Measurements from ENCODE around the gene XAF1. TPM values are rescaled to one million over a fixed set of nuclear protein-coding genes. Genes with fewer than 3 reads are reported as not detected.

Gene XAF1
- total RNA-seq, 4 donors from 2014 or later: 25.2 to 50.3 (median 45.6) TPM

DNA sequence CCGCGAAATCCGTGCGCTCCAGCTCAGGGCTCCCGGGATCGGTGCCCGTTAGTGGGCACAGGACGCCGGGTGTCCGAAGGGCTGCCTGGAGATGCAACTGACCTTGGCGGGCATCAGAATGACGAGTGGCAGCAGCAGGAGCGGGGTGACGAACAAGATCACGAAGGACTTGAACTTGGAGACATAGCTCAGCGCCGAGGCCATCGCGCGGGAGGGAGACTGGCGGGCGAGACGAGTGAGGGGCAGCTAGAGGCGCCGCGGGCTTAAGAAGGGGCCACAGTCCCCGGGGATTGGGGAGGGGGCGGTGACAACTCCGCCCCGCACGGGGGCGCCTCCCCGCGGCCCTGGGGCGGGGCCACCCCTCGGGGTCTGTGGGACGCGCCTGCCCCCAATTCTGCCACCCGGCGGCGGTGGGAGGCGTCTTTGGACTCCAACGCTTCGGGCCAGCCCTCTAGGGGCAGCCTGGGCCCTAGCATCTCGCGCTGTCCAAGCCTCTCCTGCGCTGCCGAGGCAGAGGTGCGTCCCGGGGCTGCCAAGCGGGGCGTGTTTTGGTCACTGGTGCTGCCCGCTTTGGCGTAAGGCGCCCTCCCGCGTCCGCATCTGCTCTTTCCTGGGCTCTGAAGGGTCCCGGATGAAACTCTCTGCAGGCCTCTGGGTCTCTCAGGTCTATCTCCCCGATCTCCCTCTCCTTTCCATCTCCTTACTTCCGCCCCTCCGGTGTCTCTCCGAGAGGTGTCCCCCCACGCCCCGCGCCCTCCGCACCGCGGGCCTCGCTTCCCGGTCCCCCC is 42.5 kb upstream of the XAF1 start, which contains the start of gene SLC13A5:
Gene SLC13A5 (minus strand): TSS at position 240 of the 788 bp plus-strand sequence. CDS start 36 bp downstream, at position 204.
- Histone ChIP-seq H3K36me3 (no peaks in the 10 kb centered on the region), H3K9me3 (peaks cover 0 to 39% (median 0%) of the 10 kb centered on the region in 4 donors), H3K4me3 (peak within 1 kb of the TSS in 1 of 4 donors; percentile 35), H3K27me3 (peaks cover 0 to 46% of the 10 kb centered on the region in 2 donors), H3K27ac (no peak within 1 kb of the TSS), H3K4me1 (peaks cover 0 to 12% (median 3%) of the 10 kb centered on the region in 4 donors)
- no peak for TF ChIP-seq POLR2A (IDR thresholded peaks at IDR 0.05)
- TF ChIP-seq, protein P1, sequence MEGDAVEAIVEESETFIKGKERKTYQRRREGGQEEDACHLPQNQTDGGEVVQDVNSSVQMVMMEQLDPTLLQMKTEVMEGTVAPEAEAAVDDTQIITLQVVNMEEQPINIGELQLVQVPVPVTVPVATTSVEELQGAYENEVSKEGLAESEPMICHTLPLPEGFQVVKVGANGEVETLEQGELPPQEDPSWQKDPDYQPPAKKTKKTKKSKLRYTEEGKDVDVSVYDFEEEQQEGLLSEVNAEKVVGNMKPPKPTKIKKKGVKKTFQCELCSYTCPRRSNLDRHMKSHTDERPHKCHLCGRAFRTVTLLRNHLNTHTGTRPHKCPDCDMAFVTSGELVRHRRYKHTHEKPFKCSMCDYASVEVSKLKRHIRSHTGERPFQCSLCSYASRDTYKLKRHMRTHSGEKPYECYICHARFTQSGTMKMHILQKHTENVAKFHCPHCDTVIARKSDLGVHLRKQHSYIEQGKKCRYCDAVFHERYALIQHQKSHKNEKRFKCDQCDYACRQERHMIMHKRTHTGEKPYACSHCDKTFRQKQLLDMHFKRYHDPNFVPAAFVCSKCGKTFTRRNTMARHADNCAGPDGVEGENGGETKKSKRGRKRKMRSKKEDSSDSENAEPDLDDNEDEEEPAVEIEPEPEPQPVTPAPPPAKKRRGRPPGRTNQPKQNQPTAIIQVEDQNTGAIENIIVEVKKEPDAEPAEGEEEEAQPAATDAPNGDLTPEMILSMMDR (IDR thresholded peaks at IDR 0.05): peak in 1 of 5 experiments; percentile 13
- TF ChIP-seq EP300 (IDR thresholded peaks at IDR 0.05): no peak
- WGBS, 2 donors: 2% methylated on average over 35 to 57 of the region's 71 CpGs
- no peak for DNase-seq (ENCODE audit: low spot score in 2 of 2)

DNA sequence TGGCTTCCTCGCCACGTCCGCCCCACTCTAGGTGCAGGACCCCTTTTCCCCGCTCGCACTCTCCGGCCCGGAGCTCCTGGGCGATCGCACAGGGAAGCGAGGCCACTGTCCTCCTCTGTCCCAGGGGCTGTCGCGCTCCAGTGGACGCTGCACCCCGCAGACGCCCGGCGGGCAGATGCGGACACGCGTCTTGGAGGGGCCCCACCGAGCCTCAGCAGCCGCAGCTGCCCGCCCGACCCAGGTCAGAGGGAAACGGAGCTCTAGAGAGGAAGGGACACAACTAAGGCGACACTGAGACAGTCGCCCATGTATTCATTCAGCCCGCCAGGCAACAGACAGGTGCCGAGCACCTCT is 42.0 kb upstream of the XAF1 start:
- DNase-seq (ENCODE audit: low spot score in 2 of 2): no peak
- TF ChIP-seq EP300 (IDR thresholded peaks at IDR 0.05) (no peak), POLR2A (IDR thresholded peaks at IDR 0.05) (no peak)
- TF ChIP-seq, protein P1 (IDR thresholded peaks at IDR 0.05): no peak
- H3K4me3 ChIP-seq: peak overlapping the region in 1 of 4 donors; percentile 35

DNA sequence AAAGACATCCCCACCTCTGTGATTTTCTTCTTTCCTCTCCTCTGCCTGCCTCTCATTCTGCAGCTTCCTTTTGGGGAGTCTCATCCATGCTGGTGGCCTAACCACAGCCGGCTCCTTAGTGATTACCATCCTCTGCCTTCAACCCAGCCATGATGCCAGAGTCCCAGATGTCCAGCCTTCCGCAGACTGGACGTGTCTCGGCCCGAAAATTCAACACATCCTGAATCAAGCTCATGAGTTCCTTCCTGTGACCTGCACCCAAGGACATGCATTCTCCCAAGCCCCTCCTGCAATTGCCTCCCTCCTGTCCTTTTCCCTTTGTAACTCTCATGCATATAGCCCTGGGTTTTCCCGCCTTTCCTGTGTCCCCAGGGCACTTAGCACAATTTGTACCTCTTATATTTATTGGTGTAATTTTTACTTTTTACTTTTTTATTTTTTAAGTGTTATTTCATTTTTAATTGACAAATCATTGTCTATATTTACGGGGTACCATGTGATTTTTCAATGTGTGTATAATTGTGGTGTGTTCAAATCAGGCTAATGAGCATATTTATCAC is 41.5 kb upstream of the XAF1 start:
- Histone ChIP-seq H3K27ac (no peak overlapping the region), H3K4me1 (peaks cover 0 to 12% (median 3%) of the 10 kb centered on the region in 4 donors), H3K4me3 (no peak overlapping the region), H3K9me3 (peaks cover 0 to 39% (median 0%) of the 10 kb centered on the region in 4 donors), H3K36me3 (no peaks in the 10 kb centered on the region), H3K27me3 (peaks cover 0 to 42% of the 10 kb centered on the region in 2 donors)
- DNase-seq (ENCODE audit: low spot score in 2 of 2): no peak
- TF ChIP-seq POLR2A (IDR thresholded peaks at IDR 0.05): no peak
- TF ChIP-seq, protein P1 (IDR thresholded peaks at IDR 0.05): no peak
- TF ChIP-seq EP300 (IDR thresholded peaks at IDR 0.05): no peak
- 62 to 80% methylated on average over 7 of the region's 7 CpGs for WGBS, 2 donors

More for the DNA sequence above, 42.0 kb upstream of the XAF1 start:
- 9 to 17% methylated on average over 16 to 19 of the region's 29 CpGs for WGBS, 2 donors
- H3K4me1 ChIP-seq: peaks cover 0 to 12% (median 3%) of the 10 kb centered on the region in 4 donors
- H3K36me3 ChIP-seq: no peaks in the 10 kb centered on the region
- H3K27me3 ChIP-seq: peaks cover 0 to 46% of the 10 kb centered on the region in 2 donors
- no peak overlapping the region for H3K27ac ChIP-seq
- H3K9me3 ChIP-seq: peaks cover 0 to 39% (median 0%) of the 10 kb centered on the region in 4 donors

DNA sequence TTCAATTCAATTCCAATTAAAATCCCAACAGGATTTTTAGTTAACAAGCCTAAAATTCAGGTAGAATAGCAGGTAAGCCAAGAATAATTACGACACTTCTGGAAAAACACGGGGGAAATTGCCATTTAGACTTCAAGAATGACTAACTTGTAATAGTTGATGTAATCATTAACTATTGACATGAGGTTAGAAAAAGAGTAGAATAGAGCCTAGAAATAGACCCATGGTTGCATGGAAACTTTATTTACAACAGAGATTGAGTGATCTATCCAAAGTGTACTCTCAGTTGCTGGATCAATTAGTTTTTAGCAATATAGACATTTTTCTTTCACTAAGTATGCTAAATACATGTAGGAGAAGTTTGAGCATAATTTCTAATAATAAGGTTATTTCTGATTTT is 39.1 kb upstream of the XAF1 start:
- H3K9me3 ChIP-seq: peaks cover 0 to 39% (median 0%) of the 10 kb centered on the region in 4 donors
- TF ChIP-seq POLR2A (IDR thresholded peaks at IDR 0.05) (no peak), EP300 (IDR thresholded peaks at IDR 0.05) (no peak)
- TF ChIP-seq, protein P1 (IDR thresholded peaks at IDR 0.05): no peak
- H3K27ac ChIP-seq: no peak overlapping the region
- no peaks in the 10 kb centered on the region for H3K36me3 ChIP-seq
- H3K27me3 ChIP-seq: peaks cover 0 to 34% of the 10 kb centered on the region in 2 donors
- 93 to 96% methylated on average over 2 of the region's 2 CpGs for WGBS, 2 donors
- DNase-seq (ENCODE audit: low spot score in 2 of 2): no peak
- H3K4me1 ChIP-seq: peaks cover 0 to 12% (median 3%) of the 10 kb centered on the region in 4 donors
- no peak overlapping the region for H3K4me3 ChIP-seq

DNA sequence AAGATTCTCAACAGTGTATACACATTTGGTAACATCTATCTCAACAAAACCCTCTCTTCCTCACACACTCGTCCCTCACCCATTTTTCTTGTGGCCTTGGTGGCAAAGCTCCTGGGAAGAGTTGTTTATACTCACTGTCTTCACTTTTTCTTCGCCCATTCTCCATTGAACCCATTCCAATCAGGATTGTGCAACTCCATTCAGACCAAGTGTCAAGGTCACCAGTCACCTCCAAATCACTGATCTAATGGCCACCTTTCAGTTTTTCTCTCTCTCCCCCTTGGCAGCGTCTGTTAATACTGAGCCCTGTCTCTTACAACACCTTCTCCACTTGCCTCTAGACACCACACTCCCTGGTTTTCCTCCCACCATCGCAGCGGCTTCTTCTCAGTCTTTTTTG is 34.1 kb upstream of the XAF1 start:
- 80 to 81% methylated on average over 5 of the region's 5 CpGs for WGBS, 2 donors
- Histone ChIP-seq H3K36me3 (no peaks in the 10 kb centered on the region), H3K4me1 (no peaks in the 10 kb centered on the region), H3K27me3 (no peaks in the 10 kb centered on the region), H3K4me3 (no peak overlapping the region), H3K27ac (no peak overlapping the region), H3K9me3 (peaks cover 0 to 10% (median 0%) of the 10 kb centered on the region in 4 donors)
- no peak for TF ChIP-seq POLR2A (IDR thresholded peaks at IDR 0.05)
- TF ChIP-seq, protein P1 (IDR thresholded peaks at IDR 0.05): no peak
- no peak for TF ChIP-seq EP300 (IDR thresholded peaks at IDR 0.05)
- DNase-seq (ENCODE audit: low spot score in 2 of 2): no peak

Measured in tibial nerve (tissue), 4 donors.